ENCODE data around the gene FCGR3A.
"Not testable (repeated sequence)": the region's sequence is repeated elsewhere in the genome, so short reads cannot be mapped to it uniquely, and the experiment has no call there.

Gene FCGR3A

DNA sequence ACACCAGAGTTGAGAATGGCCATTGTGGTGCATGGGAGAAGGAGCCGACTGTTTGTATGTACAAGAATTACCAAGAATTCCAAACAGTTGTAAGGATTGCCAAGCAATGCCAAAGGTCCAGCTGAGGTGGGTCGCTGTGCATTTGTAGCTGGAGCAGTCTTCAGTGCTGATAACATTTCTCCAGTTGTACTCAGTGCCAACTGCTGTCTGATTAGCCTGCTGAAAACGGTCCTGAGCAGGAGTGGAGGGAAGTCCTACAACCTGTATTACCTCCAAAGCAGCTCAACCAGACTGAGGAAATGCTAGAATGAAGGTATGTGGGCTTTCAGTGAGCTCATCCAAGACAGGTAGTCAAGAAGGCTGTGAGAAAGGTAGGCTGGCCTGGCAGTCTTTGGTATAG lies 6.5 kb upstream of the FCGR3A start:
- DNase-seq (ENCODE audit: low spot score): not testable (repeated sequence)

DNA sequence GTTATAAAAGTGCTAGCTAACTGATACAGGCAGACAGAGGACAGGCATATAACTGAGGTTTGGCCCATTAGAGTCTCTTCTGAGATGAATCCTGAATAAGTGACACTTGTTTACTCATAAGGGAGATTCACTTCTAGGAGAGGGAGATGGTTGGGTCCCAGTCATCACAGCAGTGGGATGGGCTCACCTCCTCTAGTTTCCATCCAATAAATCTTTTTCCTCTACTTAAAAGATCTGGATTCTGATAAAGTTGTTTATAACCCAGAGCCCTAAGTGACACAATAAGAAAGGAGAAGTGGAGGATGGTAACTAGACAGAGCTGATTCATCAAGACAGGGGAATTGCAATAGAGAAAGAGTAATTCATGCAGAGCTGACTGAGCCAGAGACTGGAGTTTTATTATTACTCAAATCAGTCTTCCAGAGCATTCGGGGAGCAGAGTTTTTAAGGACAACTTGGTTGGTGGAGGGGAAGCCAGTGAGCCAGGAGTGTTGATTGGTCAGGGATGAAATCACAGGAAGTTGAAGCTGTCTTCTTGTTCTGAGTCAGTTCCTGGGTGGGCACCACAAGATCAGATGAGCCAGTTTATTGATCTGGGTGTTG lies 5.3 kb upstream of the FCGR3A start:
- DNase-seq (ENCODE audit: low spot score): not testable (repeated sequence)

DNA sequence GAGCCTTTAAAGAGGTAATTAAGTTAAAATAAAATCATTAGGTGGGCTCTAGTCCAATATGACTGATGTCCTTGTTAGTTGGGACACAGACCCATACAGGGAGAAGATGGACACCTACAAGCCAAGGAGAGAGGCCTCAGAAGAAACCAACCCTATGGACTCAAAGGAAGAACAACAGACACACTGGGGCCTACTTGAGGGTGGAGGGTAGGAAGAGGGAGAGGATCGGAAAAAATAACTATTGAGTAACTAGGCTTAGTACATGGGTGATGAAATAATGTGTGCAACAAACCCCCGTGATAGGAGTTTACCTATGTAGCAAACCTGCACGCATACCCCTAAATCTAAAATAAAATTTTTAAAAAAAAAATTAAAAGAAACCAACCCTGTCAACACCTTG lies 4.7 kb upstream of the FCGR3A start:
- DNase-seq (ENCODE audit: low spot score): not testable (repeated sequence)

DNA sequence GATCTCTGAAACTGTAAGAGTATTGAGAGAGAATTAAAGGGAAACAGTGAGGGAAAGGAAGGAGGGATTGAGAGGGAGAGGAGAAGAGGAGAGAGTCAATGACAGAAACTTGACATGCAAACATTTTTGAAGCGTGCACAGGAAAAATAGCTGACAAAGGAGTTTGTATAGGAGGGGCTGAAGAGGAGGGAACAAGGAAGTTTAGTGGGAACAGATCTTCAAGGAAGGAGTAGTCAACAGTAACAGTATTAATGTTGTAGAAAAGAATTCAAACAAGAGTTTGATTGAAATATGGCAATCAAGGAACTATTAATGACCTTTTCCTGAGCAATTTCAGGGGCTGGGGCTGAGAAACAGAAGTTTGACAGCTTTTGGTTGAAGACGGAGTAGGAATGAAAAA lies 4.0 kb upstream of the FCGR3A start:
- not testable (repeated sequence) for DNase-seq (ENCODE audit: low spot score)

DNA sequence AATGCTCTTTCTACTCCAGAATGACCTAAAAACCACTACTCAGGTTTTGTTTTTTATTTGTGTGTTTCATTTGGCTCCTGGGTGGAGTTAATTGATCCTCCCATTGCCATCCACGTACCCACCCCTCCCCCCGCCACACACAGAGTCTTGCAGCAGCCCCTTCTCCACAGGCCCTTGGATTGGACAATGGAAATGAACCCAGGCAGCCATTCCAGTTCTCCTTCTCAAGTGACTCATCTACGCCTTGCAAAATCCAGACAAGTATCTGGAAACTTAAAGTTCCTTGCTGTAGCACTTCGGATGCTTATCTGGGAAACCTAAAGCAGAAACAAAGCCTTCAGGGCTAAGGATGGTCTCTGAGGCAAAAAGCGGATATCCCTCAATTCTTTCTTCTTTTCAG lies 1.3 kb upstream of the FCGR3A start:
- DNase-seq (ENCODE audit: low spot score): not testable (repeated sequence)

DNA sequence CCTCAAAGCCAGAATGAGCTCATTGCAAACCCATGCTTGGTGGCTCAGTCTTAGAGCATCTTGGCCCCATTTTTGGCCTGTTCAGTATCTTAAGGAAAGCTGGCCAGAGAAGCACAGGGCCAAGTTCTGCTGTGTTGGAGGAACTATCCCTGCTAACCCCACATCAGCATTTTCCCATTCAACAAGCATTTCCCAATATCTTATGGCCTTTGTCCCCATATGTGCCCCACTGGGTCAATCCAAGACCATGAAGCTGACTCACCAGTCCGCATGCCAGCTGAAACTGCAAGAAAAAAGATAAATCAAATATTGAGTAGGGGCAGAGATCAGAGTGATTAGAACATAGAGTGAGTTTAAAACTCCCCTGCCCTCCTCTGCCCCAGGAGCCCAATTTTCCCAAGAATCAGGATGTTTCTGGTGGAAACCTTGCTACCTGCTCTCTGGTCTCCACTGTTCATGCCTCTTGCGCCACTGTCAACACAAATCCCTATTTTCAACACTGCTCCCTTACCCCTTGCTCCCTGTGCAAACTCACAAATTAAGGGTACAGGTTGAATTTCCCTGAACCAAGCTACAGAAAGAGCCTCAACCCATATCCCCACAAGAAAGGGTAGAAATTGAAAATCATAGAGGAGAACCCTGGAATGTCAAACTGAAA lies 740 bp downstream of the FCGR3A start:
- not testable (repeated sequence) for DNase-seq (ENCODE audit: low spot score)

DNA sequence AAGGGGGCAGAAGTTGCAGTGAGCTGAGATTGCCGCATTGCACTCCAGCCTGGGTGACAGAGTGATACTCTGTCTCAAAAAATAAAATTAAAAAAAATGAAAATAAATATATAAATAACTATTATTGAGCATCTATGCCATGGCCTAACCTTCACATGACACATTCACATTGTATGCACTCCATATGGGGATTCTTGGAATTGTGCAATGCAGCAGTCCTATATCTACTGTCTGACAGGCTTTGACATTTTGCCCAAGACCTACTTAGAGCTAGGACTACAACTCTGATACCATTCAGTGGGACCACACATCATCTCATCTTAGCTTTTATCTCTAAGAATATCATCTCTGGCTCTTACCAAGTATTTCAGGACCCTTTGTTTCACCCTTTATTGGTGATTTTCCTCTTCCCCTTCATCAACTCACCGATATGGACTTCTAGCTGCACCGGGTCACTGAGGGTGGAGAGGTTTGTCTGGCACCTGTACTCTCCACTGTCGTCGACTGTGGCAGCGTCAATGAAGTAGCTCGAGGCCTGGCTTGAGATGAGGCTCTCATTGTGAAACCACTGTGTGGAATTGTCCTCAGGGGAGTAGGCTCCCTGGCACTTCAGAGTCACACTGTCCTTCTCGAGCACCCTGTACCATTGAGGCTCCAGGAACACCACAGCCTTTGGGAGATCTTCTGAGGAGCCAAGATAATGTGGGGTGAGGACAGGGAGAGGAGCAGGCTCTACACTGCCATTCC lies 1.4 kb downstream of the FCGR3A start:
- not testable (repeated sequence) for DNase-seq (ENCODE audit: low spot score)

DNA sequence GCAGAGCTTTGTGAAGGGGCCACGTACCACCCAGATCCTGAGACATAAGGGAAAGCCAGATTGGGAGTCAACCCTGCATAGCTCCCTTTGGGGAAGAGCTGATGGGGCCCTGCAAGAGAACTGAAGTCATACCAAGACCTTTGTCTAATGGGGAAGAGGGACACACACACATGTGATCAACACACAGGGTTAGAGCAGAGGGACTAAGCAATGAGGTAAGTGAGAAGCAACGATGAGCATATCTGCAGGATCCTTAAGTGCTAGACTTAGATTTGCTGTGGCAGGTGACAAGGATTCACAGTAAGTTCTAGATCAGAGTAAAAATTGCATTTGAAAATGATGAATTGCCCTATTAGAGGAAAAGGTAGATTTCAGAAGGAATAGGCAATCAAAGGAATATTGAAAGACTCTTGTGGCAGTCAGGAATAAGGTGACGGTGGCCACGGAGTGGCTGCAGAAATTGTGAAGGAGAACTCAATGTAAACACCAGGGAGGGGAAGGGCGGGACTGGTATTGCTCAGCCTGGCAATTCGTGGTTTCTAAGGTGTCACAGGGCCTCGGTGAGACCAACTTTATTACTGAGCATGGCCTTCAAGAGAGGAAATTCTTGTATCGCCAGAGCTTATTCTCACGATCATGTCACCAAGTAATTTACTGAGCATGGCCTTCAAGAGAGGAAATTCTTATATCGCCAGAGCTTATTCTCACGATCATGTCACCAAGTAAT lies 4.5 kb downstream of the FCGR3A start:
- DNase-seq (ENCODE audit: low spot score): not testable (repeated sequence)

DNA sequence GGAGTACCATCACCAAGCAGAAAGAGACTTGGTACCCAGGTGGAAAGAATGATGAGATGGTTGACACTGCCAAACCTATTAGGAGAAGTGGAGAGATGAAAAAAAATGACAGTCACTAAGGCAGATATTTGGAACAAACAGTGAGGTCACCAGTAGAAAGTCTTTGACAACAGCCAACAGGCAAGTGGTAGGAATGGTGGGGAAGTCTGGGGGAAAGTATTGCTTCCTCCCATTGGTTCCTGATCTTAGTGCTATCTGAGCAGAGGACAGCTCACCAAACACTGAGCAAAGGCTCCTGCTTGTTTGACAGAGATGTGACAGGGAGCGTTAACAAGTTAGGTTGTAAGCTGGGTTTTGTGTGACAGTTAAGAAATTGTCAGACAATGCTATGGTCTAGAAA lies 6.5 kb downstream of the FCGR3A start:
- DNase-seq (ENCODE audit: low spot score): not testable (repeated sequence)

DNA sequence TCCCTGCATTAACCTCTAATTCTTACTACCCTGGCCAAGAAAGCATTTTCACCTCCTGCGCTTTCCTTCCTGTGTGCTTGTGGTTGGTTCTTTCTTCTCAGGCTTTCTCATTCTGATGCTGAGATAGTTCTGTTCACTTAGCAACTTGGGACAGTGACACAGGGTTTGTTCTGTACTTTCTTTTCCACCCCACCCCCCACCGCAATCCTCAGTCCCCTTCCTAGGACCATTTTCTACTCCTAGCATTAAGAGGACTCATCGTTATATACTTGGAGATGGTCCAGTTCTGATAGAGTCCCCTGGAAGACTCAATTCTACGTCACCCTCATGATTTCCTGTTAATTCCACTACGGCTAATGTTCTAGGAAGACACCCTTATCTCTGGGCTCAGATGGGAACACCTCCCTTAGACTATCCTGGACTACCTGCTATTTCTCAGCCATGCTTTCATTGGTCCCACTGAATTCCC lies 7.5 kb downstream of the FCGR3A start:
- not testable (repeated sequence) for DNase-seq (ENCODE audit: low spot score)

DNA sequence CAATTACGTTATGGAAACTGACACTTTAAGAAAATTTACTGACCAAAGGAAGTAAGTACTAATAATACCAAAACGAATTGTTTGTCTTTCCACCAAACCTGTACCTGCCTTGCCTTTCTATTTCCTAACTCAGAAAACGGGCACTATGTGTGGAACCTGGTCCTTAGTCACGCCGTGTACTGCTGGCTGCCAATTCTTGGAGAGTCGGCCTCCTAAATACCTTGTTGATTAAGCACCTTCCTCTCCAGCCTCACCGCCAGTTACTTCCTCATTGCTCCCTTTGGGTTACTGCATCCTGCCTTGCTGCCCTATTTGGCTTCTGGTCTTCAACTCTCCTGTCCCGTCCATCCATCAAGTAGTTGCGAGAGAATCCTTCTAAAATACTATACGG lies 9.1 kb downstream of the FCGR3A start:
- not testable (repeated sequence) for DNase-seq (ENCODE audit: low spot score)

DNA sequence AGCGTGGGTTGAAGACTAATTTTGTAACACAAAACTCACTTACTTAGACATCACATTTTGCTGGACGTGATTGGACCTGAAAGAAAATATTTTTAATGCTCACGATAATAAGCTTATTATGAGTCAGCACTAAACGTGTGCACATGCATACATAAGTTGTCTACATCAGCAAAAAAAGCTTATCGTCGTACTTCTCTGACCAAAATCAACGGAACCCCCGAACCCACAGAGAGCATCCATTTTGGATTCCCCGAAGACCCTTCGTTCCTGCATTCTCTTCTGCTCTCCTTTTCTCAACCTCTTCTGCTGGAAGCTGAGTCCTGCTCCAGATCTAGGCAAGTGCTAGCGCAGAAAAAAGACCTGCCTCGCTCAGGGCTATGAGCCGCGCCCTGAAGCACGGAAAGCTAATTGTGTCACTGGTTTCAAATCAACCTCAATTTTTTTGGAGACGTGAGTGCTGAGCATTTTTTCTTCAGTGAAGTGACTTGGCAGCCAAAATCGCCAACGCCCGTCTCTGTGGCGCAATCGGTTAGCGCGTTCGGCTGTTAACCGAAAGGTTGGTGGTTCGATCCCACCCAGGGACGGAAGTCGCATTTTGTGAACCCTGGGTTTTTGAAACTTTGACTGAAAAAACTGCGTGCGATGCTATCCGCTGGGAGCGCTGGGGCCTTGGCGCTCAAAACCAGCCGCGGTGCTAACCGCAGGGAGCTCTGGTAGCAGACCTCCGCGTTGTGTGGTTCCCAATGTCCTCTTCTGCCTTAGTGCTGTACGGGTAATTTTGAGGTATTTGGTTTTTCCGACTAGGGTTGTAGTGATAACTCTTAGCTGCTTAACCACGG lies 9.7 kb downstream of the FCGR3A start:
- DNase-seq (ENCODE audit: low spot score): peak; percentile 9

DNA sequence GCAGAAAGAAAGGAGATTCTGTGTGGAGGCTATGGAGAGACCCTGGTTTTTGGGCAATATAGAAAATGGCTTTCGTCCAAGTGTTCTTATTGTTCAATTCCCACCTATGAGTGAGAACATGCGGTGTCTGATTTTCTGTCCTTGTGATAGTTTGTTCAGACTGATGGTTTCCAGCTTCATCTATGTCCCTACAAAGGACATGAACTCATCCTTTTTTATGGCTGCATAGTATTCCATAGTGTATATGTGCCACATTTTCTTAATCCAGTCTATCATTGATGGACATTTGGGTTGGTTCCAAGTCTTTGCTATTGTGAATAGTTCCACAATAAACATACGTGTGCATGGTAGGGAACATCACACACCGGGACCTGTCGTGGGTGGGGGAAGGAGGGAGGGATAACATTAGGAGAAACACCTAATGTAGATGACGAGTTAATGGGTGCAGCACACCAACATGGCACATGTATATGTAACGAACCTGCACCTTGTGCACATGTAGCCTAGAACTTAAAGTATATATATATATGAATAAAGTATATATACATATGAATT lies 10.6 kb downstream of the FCGR3A start:
- DNase-seq (ENCODE audit: low spot score): not testable (repeated sequence)

DNA sequence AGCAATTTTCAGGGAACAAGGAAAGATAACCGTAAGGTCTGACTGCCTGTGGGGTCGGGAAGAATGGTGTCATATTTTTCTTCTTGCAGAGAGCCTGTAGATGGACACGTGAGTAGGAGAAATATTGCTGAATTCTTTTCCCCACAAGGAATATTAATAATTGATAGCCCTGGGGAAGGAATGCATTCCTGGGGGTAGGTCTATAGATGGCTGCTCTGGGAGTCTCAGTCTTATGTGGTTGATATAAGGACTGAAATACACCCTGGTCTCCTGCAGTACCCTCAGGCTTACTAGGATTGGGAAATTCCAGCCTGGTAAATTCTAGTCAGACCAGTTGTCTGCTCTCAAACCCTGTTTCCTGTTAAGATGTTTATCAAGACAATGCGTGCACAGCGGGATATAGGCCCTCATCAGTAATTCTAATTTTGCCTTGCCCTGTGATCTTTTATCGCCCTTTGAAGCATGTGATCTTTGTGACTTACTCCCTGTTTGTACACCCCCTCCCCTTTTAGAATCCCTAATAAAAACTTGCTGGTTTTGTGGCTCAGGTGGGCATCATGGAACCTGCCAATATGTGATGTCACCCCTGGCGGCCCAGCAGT lies 12.4 kb downstream of the FCGR3A start:
- not testable (repeated sequence) for DNase-seq (ENCODE audit: low spot score)

DNA sequence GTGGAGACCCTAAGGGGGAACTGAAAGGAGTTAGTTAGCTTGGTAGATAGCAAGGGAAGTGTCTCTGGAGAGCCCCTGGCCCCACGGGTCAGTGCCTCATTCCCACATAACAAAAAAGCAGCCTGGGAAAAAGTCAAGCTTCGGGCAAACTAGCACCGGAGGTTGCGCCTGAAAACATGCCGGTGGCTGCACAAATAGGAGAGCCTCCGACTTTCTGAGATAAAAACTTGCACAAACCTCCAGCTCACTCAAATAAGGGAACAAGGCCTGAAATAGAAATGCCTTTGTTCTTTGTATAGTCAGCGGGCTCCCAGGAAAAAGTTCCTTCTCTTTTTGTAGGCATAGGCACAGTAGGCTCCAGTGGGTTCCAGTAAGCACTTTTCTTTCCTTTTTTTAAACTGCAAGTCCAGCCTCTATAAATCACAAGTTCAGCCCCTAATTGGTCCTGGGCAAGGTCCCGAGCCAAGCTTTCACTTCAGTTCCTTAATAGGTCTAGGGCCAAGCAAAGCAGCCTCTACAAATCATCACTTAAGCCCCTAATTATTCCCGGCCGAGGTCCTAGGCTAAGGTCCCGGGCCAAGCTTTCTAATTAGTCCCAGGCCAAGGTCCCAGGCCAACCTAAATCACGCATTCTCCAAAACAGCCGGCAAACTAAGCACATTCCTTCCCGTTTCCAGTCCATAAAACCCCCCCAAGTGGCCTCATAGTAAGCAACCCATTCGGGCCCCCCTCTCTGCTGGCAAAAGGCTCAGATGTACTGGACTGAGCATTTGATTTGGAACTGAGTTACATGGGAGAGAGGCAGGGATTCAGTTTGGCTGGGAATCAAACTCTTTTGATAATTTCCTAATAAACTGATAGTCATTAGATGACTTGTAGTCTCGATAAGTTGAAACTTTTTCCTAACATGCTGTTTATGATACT lies 16.7 kb downstream of the FCGR3A start:
- DNase-seq (ENCODE audit: low spot score): not testable (repeated sequence)

DNA sequence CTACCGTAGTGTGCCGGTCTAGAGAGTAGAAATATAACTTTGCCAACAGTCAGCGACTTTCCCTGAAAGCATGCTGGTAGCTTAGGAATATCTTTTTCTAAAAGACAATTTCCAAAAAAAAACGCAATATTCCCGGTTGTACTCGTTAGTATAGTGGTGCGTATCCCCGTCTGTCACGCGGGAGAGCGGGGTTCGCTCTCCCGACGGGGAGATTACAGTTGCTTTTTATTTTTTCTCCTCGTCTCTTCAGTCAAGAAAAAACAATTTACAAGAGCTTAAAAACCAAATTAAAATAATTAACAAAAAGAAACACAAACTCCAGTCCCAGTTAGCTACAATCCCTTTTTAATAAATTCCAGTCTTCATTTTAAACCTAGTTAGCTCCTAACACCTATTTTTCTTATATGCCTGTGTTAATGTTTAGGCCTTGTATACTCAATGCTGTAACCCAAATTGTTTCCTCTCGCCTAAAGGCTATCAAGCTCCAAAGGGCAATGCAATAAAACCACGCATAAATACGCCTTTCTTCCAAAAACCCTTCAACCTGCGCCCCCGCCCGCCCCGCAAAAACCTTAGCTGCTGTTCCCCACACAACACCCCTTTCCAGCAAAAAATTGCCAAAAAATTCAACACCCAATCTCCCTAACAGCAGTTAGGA lies 17.5 kb downstream of the FCGR3A start:
- no peak for DNase-seq (ENCODE audit: low spot score)

DNA sequence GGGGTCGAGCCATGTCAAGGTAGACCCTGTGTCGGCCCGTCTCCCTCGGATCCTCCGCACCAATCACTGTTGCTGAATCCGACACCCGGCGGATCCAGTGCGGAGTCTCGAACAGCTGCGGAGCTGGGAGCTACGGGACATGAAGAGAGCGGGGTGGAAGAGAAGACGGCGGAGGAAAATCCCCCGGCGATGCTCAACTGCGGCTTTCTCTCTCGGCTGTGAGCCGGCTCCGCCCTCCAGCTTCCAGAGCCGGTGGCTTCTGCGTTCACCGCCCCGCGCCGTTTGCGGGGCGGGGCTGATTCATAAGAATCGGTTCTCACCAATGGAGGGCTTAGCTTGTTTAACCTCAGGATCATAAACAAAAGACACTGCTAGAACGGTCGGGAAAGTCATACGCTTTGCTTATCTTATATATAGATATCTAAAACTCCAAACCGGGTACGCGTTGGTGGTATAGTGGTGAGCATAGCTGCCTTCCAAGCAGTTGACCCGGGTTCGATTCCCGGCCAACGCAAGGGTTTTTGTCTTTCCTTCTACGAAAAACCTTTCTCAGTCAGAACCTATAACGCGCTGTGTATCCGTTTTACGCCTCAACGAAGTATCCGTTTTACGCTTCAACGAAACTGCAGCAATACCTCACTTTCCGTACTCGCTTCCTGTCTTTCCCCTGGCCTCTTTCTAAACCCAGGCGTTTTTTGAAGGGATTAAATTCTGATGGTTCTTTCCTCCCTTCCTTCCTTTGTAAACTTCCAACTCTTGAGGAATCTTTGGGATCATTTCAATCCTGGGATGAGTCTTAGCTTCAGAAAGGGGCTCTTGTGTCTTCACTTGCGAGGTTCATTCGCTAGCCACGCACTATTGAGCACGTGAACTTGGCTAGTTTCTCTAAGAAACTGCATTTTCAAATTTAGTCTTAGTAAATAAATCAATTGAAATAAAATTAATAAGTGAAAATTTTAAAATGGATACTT lies 18.7 kb downstream of the FCGR3A start:
- DNase-seq (ENCODE audit: low spot score): peak; percentile 41

DNA sequence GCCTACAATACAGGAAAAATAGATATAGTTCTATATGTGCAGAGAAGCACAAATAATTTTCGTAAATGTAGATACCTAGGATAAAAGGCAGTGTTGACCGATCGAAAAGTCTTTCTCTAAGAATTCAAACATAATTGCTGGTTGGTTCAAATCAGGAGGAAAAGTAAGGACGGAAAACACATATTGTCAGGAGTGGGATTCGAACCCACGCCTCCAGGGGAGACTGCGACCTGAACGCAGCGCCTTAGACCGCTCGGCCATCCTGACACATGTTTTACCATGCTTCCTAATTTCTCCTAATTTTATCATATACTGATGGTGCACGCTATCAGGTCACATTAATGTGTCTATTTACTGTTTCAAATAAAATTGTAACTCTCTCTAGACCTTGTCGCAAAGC lies 19.5 kb downstream of the FCGR3A start:
- DNase-seq (ENCODE audit: low spot score): not testable (repeated sequence)

Data from germinal center (tissue), 1 donor.